IMR-90 (cell line): ENCODE results near the gene GTPBP4. TPM values are rescaled to one million over a fixed set of nuclear protein-coding genes. Genes with fewer than 3 reads are reported as not detected.

Source experiments
- ATAC-seq: fragments of 200-7000 bp; cut with Tn5 transposase; 2 replicates; pipeline ENCODE4 v1.9.1; 2020; ENCODE audit warnings: low read depth, mild to moderate bottlenecking, moderate library complexity
- BruUV-seq: library from RNA; stranded (reverse); fragments of 400-500 nt; replicated peaks from 2 replicates; lab custom pipeline; 2021; lab: Mats Ljungman, UMichigan
- CTCF ChIA-PET: fragments of 300-600 bp; formaldehyde crosslinking; extraction: SDS; loops from one replicate; lab custom pipeline; 2021; ENCODE audit warnings: antibody characterized with exemption; lab: Yijun Ruan, JAX
- POLR2A ChIA-PET: fragments of 300-600 bp; sonication (Branson Sonifier 250); formaldehyde crosslinking; loops from one replicate; lab custom pipeline; 2022; ENCODE audit warnings: antibody characterized with exemption; ENCODE audit not compliant: unreplicated experiment; lab: Charles Lee
- DNase-seq: peaks from one replicate; pipeline ENCODE4 v3.0.0; 2013
- H2AFZ ChIP-seq: replicated peaks from 2 replicates; pipeline ENCODE3; 2013; ENCODE audit warnings: low read length, mild to moderate bottlenecking; ENCODE audit not compliant: poor library complexity
- H2AK5ac ChIP-seq: 2 replicates; pipeline ENCODE4 v1.6.1; 2013; ENCODE audit warnings: low read depth, low read length, inconsistent platforms
- H2AK9ac ChIP-seq: replicated peaks from 2 replicates; pipeline ENCODE3; 2013; ENCODE audit warnings: mild to moderate bottlenecking, low read depth, low read length, moderate library complexity; ENCODE audit not compliant: poor library complexity
- H2BK120ac ChIP-seq: 2 replicates; pipeline ENCODE4 v1.6.1; 2013; ENCODE audit warnings: low read depth, low read length, inconsistent platforms
- H2BK15ac ChIP-seq: 3 replicates; pipeline ENCODE4 v1.6.1; 2013; ENCODE audit warnings: low read depth, low read length, inconsistent platforms
- H2BK20ac ChIP-seq: 2 replicates; pipeline ENCODE4 v1.6.1; 2013; ENCODE audit warnings: low read depth, mild to moderate bottlenecking, inconsistent platforms, low read length, moderate library complexity
- H2BK5ac ChIP-seq: 2 replicates; pipeline ENCODE4 v1.6.1; 2013; ENCODE audit warnings: mild to moderate bottlenecking, low read depth, low read length, inconsistent platforms; ENCODE audit not compliant: poor library complexity, severe bottlenecking
- H3K14ac ChIP-seq: replicated peaks from 2 replicates; pipeline ENCODE4 v1.6.1; 2013; ENCODE audit warnings: low read depth, low read length, inconsistent platforms
- H3K18ac ChIP-seq: 2 replicates; pipeline ENCODE4 v1.6.1; 2013; ENCODE audit warnings: low read depth, low read length, control low read depth
- H3K23ac ChIP-seq: 2 replicates; pipeline ENCODE4 v1.6.1; 2013; ENCODE audit warnings: low read depth, low read length, inconsistent platforms
- H3K27ac ChIP-seq: 2 replicates; pipeline ENCODE4 v1.5.1; 2013; ENCODE audit warnings: mild to moderate bottlenecking, control low read depth, low read length; ENCODE audit not compliant: insufficient read depth
- H3K27me3 ChIP-seq: 2 replicates; pipeline ENCODE4 v1.6.1; 2013; ENCODE audit warnings: low read length; ENCODE audit not compliant: control insufficient read depth, insufficient read depth
- H3K36me3 ChIP-seq: 2 replicates; pipeline ENCODE4 v1.6.1; 2013; ENCODE audit warnings: low read length, mixed read lengths; ENCODE audit not compliant: control insufficient read depth, insufficient read depth
- H3K4ac ChIP-seq: 2 replicates; pipeline ENCODE4 v1.6.1; 2013; ENCODE audit warnings: low read depth, low read length, inconsistent platforms
- H3K4me1 ChIP-seq: 2 replicates; pipeline ENCODE4 v1.6.1; 2013; ENCODE audit warnings: low read length, mixed read lengths; ENCODE audit not compliant: control insufficient read depth, insufficient read depth
- H3K4me2 ChIP-seq: 2 replicates; pipeline ENCODE4 v1.6.1; 2013; ENCODE audit warnings: low read depth, mild to moderate bottlenecking, control low read depth, low read length, moderate library complexity
- H3K4me3 ChIP-seq: 2 replicates; pipeline ENCODE4 v1.5.1; 2013; ENCODE audit warnings: low read depth, mild to moderate bottlenecking, control low read depth, low read length, moderate library complexity; ENCODE audit not compliant: insufficient read depth
- H3K56ac ChIP-seq: 2 replicates; pipeline ENCODE4 v1.6.1; 2013; ENCODE audit warnings: low read length, inconsistent platforms; ENCODE audit not compliant: insufficient read depth; ENCODE audit errors: extremely low read depth
- H3K79me1 ChIP-seq, 2 experiments: 2 replicates each; pipeline ENCODE4 v1.6.1; 2013; ENCODE audit warnings: low read length in 2 of 2, inconsistent platforms in 1 of 2, low read depth in 1 of 2
- H3K9ac ChIP-seq: 2 replicates; pipeline ENCODE4 v1.6.1; 2013; ENCODE audit warnings: low read depth, low read length, control low read depth
- H3K9me1 ChIP-seq: 2 replicates; pipeline ENCODE4 v1.6.1; 2013; ENCODE audit warnings: low read length, inconsistent platforms; ENCODE audit not compliant: insufficient read depth
- H3K9me3 ChIP-seq: 2 replicates; pipeline ENCODE4 v1.6.1; 2013; ENCODE audit warnings: low read length; ENCODE audit not compliant: control insufficient read depth, insufficient read depth
- H4K20me1 ChIP-seq: 2 replicates; pipeline ENCODE4 v1.6.1; 2013; ENCODE audit warnings: low read length, inconsistent platforms; ENCODE audit not compliant: insufficient read depth
- H4K5ac ChIP-seq: 2 replicates; pipeline ENCODE4 v1.6.1; 2013; ENCODE audit warnings: mild to moderate bottlenecking, low read depth, low read length, control low read depth
- H4K8ac ChIP-seq, 2 experiments: 2 replicates each; pipeline ENCODE4 v1.6.1; 2013; ENCODE audit warnings: low read depth in 2 of 2, low read length in 2 of 2, control low read depth in 1 of 2, inconsistent platforms in 1 of 2
- H4K91ac ChIP-seq: 2 replicates; pipeline ENCODE4 v1.6.1; 2013; ENCODE audit warnings: low read depth, low read length, inconsistent platforms; ENCODE audit not compliant: insufficient read depth
- BHLHE40 ChIP-seq: fragments of 150-350 bp; IDR thresholded peaks from 2 replicates; pipeline ENCODE4 v1.6.1; 2016; ENCODE audit warnings: mild to moderate bottlenecking, low read depth, low read length
- CHD1 ChIP-seq: IDR thresholded peaks from 2 replicates; pipeline ENCODE4 v1.6.1; 2012; ENCODE audit warnings: low read depth, low read length, improper control_type of control experiment
- CTCF ChIP-seq: conservative IDR thresholded peaks from 2 replicates; pipeline ENCODE4 v1.5.1; 2012; ENCODE audit warnings: mild to moderate bottlenecking, low read depth, low read length, improper control_type of control experiment
- FOS ChIP-seq: fragments of 150-350 bp; IDR thresholded peaks from 2 replicates; pipeline ENCODE4 v1.6.1; 2016; ENCODE audit warnings: low read depth, low read length
- MAFK ChIP-seq: IDR thresholded peaks from 2 replicates; pipeline ENCODE4 v1.6.1; 2012; ENCODE audit warnings: low read depth, low read length, improper control_type of control experiment
- MAZ ChIP-seq: IDR thresholded peaks from 2 replicates; pipeline ENCODE4 v1.6.1; 2012; ENCODE audit warnings: low read depth, mild to moderate bottlenecking, low read length, improper control_type of control experiment, moderate library complexity, borderline replicate concordance
- MXI1 ChIP-seq: IDR thresholded peaks from 2 replicates; pipeline ENCODE4 v1.6.1; 2012; ENCODE audit warnings: low read depth, mild to moderate bottlenecking, low read length, moderate library complexity, borderline replicate concordance
- NFE2L2 ChIP-seq: fragments of 150-350 bp; IDR thresholded peaks from 2 replicates; pipeline ENCODE4 v1.6.1; 2016; ENCODE audit warnings: low read depth, mild to moderate bottlenecking, low read length
- POLR2A ChIP-seq: IDR thresholded peaks from 2 replicates; pipeline ENCODE4 v1.6.1; 2012; ENCODE audit warnings: mild to moderate bottlenecking, low read depth, low read length
- RAD21 ChIP-seq: IDR thresholded peaks from 2 replicates; pipeline ENCODE4 v1.6.1; 2012; ENCODE audit warnings: low read length, improper control_type of control experiment
- RCOR1 ChIP-seq: IDR thresholded peaks from 2 replicates; pipeline ENCODE4 v1.6.1; 2012; ENCODE audit warnings: mild to moderate bottlenecking, low read length, improper control_type of control experiment; ENCODE audit not compliant: insufficient replicate concordance
- RFX5 ChIP-seq: IDR thresholded peaks from 2 replicates; pipeline ENCODE4 v1.8.0; 2012; ENCODE audit warnings: low read depth, mild to moderate bottlenecking, low read length, moderate library complexity
- SMC3 ChIP-seq: fragments of 150-350 bp; IDR thresholded peaks from 2 replicates; pipeline ENCODE4 v1.6.1; 2016; ENCODE audit warnings: low read depth, mild to moderate bottlenecking, antibody characterized with exemption, low read length, moderate library complexity
- USF2 ChIP-seq: fragments of 150-350 bp; IDR thresholded peaks from 2 replicates; pipeline ENCODE4 v1.6.1; 2017; ENCODE audit warnings: mild to moderate bottlenecking, antibody characterized with exemption, low read length, low read depth
- WGBS, 2 experiments: methylation state at CpG; one replicate each; pipeline versions ENCODE4 v1.1.5 to v1.1.7; 2013; ENCODE audit warnings: missing lambda C conversion rate in 2 of 2; ENCODE audit not compliant: insufficient read length in 1 of 2; ENCODE audit errors: extremely low coverage in 2 of 2; 5-methylcytosine and 5-hydroxymethylcytosine counted together
- dilution Hi-C: fragments of 300-500 bp; cut with HindIII; formaldehyde crosslinking; loops from one replicate; pipeline ENCODE4 v1.14.3; 2018; ENCODE audit warnings: low sequenced_read_pairs; ENCODE audit not compliant: unreplicated experiment
- in situ Hi-C: fragments of 300-500 bp; cut with MboI; formaldehyde crosslinking; loops from 3 replicates; pipeline ENCODE4 v1.14.3; 2019; ENCODE audit warnings: low sequenced_read_pairs, inconsistent platforms, mixed read lengths
- intact Hi-C: fragments of 100-400 bp; cut with micrococcal nuclease; formaldehyde crosslinking; loops from 2 replicates; pipeline ENCODE4 v1.10.0; 2022
- polyA plus RNA-seq, 3 experiments: library from polyadenylated mRNA; depleted of rRNA; stranded (reverse); fragments of >200 nt; gene quantifications; 2 replicates each; pipeline ENCODE4 v1.2.3, GENCODE V29; 2012; ENCODE audit warnings: low replicate concordance in 1 of 3
- total RNA-seq: library from RNA; depleted of rRNA; stranded (reverse); fragments of >200 nt; gene quantifications from 2 replicates; pipeline ENCODE4 v1.2.3, GENCODE V29; 2012
- TF ChIP-seq, protein P1 (sequence below): fragments of 150-350 bp; IDR thresholded peaks from 2 replicates; pipeline ENCODE4 v1.6.1; 2016; ENCODE audit warnings: low read depth, mild to moderate bottlenecking, low read length, moderate library complexity, borderline replicate concordance

GTPBP4 gene
- total and polyA plus RNA-seq, 2 of the 4 experiments (the other 2 are of a cell fraction): 46.2 to 48.6 TPM

DNA sequence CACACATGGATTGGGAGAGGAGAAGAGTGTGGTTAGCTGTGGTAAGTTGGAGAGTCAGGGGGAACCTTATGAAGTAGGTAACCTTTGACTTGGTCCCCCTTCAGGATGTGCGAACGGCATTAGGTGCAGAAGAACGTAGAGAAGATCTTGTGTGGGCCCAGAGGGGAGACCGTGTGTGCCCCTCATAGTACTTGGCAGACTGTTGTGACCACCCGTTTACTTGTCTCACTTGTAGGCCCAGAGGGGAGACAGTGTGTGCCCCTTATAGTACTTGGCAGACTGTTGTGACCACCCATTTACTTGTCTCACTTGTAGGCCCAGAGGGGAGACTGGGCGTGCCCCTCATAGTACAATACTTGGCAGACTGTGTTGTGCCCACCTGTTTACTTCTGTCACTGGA lies 2.6 kb downstream of the GTPBP4 start:
- TF ChIP-seq BHLHE40 (no peak), USF2 (no peak), RAD21 (no peak), NFE2L2 (no peak), MXI1 (no peak), CTCF (no peak), RFX5 (no peak), RCOR1 (no peak), POLR2A (no peak), FOS (no peak), SMC3 (no peak), MAZ (no peak), MAFK (no peak), CHD1 (no peak)
- TF ChIP-seq, protein P1, sequence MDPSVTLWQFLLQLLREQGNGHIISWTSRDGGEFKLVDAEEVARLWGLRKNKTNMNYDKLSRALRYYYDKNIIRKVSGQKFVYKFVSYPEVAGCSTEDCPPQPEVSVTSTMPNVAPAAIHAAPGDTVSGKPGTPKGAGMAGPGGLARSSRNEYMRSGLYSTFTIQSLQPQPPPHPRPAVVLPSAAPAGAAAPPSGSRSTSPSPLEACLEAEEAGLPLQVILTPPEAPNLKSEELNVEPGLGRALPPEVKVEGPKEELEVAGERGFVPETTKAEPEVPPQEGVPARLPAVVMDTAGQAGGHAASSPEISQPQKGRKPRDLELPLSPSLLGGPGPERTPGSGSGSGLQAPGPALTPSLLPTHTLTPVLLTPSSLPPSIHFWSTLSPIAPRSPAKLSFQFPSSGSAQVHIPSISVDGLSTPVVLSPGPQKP: no peak
- Histone ChIP-seq H3K23ac (no peak overlapping the region), H4K5ac (no peak overlapping the region), H2BK120ac (no peak overlapping the region), H3K9me1 (peaks cover 17% of the 10 kb centered on the region), H3K9me3 (no peaks in the 10 kb centered on the region), H2BK15ac (no peak overlapping the region), H4K20me1 (peaks cover 46% of the 10 kb centered on the region), H3K4me1 (peaks cover 11% of the 10 kb centered on the region), H2AK9ac (no peak overlapping the region), H3K27ac (no peak overlapping the region), H3K4me3 (no peak overlapping the region), H3K36me3 (peaks cover 20% of the 10 kb centered on the region), H2AK5ac (no peak overlapping the region), H2BK5ac (no peak overlapping the region), H3K18ac (no peak overlapping the region), H3K4me2 (no peak overlapping the region), H3K27me3 (no peaks in the 10 kb centered on the region), H3K14ac (no peak overlapping the region), H3K4ac (no peak overlapping the region), H4K91ac (no peak overlapping the region), H4K8ac (no peak overlapping the region), H3K56ac (no peak overlapping the region), H2AFZ (no peak overlapping the region), H3K9ac (no peak overlapping the region), H2BK20ac (no peak overlapping the region), H3K79me1 (peaks cover 34 to 58% of the 10 kb centered on the region in 2 experiments)
- no peak for DNase-seq
- intact Hi-C loops: no loop called here
- no peak for ATAC-seq
- ChIA-PET POLR2A (no interaction called here), CTCF (no interaction called here)
- 81% methylated on average over 6 of the region's 6 CpGs; no CpG with 5 or more reads in 1 of the 2 experiments for WGBS, 2 experiments
- dilution Hi-C loops: no loop called here
- no TSS peak for BruUV-seq
- in situ Hi-C loops: no loop called here
